GM13977 (cell line): ENCODE data around the gene NGEF.

Experiments used
- DNase-seq: peaks from one replicate; pipeline ENCODE4 v3.0.0; 2012; ENCODE audit warnings: low spot score
- in situ Hi-C: fragments of 300-500 bp; cut with MboI; formaldehyde crosslinking; loops from one replicate; pipeline ENCODE4 v1.12.0; 2022; ENCODE audit warnings: low sequenced_read_pairs, low pct_unique_long_range_greater_than_20kb, mixed read lengths, inconsistent platforms; ENCODE audit not compliant: unreplicated experiment
- TF ChIP-seq, protein P1 (sequence below): IDR thresholded peaks from 2 replicates; pipeline ENCODE4 v1.5.1; 2012; ENCODE audit warnings: mild to moderate bottlenecking, control low read depth; ENCODE audit not compliant: insufficient read depth; ENCODE audit errors: extremely low read depth, missing control alignments

Gene NGEF

GRCh38 chr2:232957657-232958090 lies 55.4 kb downstream of the NGEF start:
- peak; percentile 39 for DNase-seq
- in situ Hi-C loops: no loop called here
- TF ChIP-seq, protein P1, sequence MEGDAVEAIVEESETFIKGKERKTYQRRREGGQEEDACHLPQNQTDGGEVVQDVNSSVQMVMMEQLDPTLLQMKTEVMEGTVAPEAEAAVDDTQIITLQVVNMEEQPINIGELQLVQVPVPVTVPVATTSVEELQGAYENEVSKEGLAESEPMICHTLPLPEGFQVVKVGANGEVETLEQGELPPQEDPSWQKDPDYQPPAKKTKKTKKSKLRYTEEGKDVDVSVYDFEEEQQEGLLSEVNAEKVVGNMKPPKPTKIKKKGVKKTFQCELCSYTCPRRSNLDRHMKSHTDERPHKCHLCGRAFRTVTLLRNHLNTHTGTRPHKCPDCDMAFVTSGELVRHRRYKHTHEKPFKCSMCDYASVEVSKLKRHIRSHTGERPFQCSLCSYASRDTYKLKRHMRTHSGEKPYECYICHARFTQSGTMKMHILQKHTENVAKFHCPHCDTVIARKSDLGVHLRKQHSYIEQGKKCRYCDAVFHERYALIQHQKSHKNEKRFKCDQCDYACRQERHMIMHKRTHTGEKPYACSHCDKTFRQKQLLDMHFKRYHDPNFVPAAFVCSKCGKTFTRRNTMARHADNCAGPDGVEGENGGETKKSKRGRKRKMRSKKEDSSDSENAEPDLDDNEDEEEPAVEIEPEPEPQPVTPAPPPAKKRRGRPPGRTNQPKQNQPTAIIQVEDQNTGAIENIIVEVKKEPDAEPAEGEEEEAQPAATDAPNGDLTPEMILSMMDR: no peak

DNA sequence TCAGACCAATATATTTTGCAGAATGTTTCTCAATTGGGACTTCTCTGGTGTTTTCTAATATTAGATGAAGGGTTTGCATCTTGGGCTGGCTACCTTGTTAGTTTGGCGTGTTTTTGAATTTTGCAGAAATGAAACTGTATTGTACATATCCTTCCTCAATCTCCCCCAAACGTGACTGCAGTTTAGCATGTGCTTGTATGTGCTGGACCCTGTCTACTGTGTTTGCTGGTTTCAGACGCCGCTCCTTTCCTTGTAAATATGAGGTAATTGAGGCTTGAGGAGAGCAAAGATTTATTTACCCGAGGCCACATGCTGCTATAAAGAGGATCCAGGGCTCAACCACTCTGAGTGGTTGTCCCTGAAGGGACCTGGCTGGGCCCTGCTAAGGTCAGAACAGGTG lies 57.2 kb downstream of the NGEF start:
- TF ChIP-seq, protein P1: no peak
- DNase-seq: no peak
- in situ Hi-C loops: no loop called here

- in situ Hi-C loops: no loop called here
- TF ChIP-seq, protein P1: no peak
- DNase-seq: no peak
Observed at GRCh38 chr2:232954691-232955090, 58.4 kb downstream of the NGEF start.

DNA sequence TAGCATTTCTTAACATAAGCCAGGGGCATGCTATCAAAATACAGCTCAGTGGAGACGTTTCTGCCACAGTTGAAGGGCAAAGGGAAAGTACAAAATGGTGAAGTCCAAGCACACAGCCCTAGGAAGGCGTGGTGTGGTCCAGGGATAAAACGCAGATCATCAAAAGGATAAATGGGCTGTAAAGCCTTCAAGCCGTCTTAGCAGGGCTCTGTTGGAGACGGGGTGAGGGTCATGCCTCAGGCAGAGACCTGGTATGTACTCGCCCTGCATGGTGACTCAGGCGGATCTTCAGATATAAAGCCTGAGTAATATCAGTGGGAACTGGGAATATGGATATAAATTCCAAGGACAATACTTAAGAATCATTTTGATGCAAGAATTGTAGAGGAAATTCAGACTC lies 61.2 kb downstream of the NGEF start:
- no peak for DNase-seq
- TF ChIP-seq, protein P1: no peak
- in situ Hi-C loops: no loop called here

DNA sequence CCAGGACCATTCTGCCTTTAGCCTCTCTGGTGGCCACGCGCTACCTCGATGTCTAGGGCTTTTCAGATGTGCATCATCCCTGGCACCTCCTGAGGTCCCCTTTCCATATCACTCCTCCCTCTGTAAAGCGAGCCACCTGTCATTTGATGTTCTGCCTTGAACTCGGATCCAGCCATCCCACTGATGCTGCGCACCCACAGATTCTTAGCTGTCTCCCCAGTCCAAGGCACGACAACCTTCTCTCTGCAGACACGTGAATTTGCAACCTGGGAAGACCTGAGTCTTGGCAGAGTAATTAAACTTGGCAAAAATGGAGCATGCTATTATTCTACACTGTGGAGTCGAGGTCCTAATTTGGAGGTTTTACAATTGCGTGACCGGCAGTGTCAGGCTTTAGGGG lies 61.9 kb downstream of the NGEF start:
- in situ Hi-C loops: no loop called here
- no peak for DNase-seq
- TF ChIP-seq, protein P1: no peak

GRCh38 chr2:232950751-232951150 lies 62.3 kb downstream of the NGEF start:
- no peak for DNase-seq
- in situ Hi-C loops: no loop called here

More at GRCh38 chr2:232950751-232951150, 62.3 kb downstream of the NGEF start:
- TF ChIP-seq, protein P1: no peak
